NT2/D1 (cell line): ENCODE measurements around the gene FCRL6.

Experiments
- SUZ12 ChIP-seq: IDR thresholded peaks from 2 replicates; pipeline ENCODE4 v1.6.1; 2011; ENCODE audit not compliant: insufficient read length, insufficient read depth; ENCODE audit errors: extremely low read depth
- YY1 ChIP-seq: IDR thresholded peaks from 2 replicates; pipeline ENCODE4 v1.6.1; 2011; ENCODE audit not compliant: insufficient read length, insufficient read depth

GRCh38 chr1:159798893-159799292, 3.3 kb upstream of the FCRL6 start:
- TF ChIP-seq YY1 (peak; percentile 27), SUZ12 (no peak)
